Stimulated activated CD4-positive, alpha-beta T cell treated with anti-CD3 and anti-CD28 coated beads, Interleukin-12 subunit alpha, Interleukin-12 subunit beta, amount 100 ng/mL, for 48 hours (primary cell): ENCODE measurements around the gene LDHD.

Source experiments
- DNase-seq, 3 donors: peaks; one replicate each; pipeline ENCODE4 v3.0.0-alpha.2; 2020; ENCODE audit warnings: low read depth in 2 of 3, low spot score in 1 of 3

The LDHD gene

GRCh38 chr16:75063549-75064088, 53.0 kb downstream of the LDHD start:
- no peak for DNase-seq

GRCh38 chr16:75062976-75063346, 53.6 kb downstream of the LDHD start:
- DNase-seq = no peak

GRCh38 chr16:75062135-75062975, 54.2 kb downstream of the LDHD start:
- DNase-seq = no peak
